Naive thymus-derived CD4-positive, alpha-beta T cell (primary cell): ENCODE measurements around the gene CYP11A1. TPM values are rescaled to one million over a fixed set of nuclear protein-coding genes. Genes with fewer than 3 reads are reported as not detected.

ENCODE experiments used
- ATAC-seq: fragments of 150-1000 bp; cut with Tn5 transposase; 2 replicates; pipeline ENCODE4 v1.10.0; 2021; ENCODE audit warnings: mild to moderate bottlenecking, moderate library complexity
- CTCF ChIA-PET: fragments of 350-600 bp; sonication (Branson Sonifier 250); formaldehyde crosslinking; loops from one replicate; lab custom pipeline; 2021; ENCODE audit warnings: antibody characterized with exemption; lab: Charles Lee
- POLR2A ChIA-PET: fragments of 350-600 bp; sonication (Branson Sonifier 250); formaldehyde crosslinking; loops from one replicate; lab custom pipeline; 2021; ENCODE audit warnings: antibody characterized with exemption, inconsistent platforms; lab: Charles Lee
- DNase-seq, 9 donors: peaks; one replicate each; pipeline versions ENCODE4 v3.0.0 to v3.0.0-alpha.2; 2020 to 2022; ENCODE audit warnings: mixed read lengths in 1 of 9
- H3K27ac ChIP-seq: one replicate; pipeline ENCODE4 v1.7.0; 2013; ENCODE audit warnings: mild to moderate bottlenecking, low read depth, low read length, moderate library complexity
- H3K27me3 ChIP-seq, 2 donors: one replicate each; pipeline ENCODE4 v1.7.0; 2013; ENCODE audit warnings: low read length in 2 of 2, mild to moderate bottlenecking in 2 of 2, moderate library complexity in 2 of 2; ENCODE audit not compliant: control insufficient read depth in 2 of 2, insufficient read depth in 2 of 2
- H3K36me3 ChIP-seq, 3 experiments: 1 replicate in 2 of 3; 2 replicates in 1 of 3; pipeline ENCODE4 v1.7.0; 2013; ENCODE audit warnings: low read length in 3 of 3, mild to moderate bottlenecking in 3 of 3, moderate library complexity in 1 of 3; ENCODE audit not compliant: insufficient read depth in 3 of 3, control insufficient read depth in 2 of 3
- H3K4me1 ChIP-seq, 2 donors: one replicate each; pipeline ENCODE4 v1.7.0; 2013; ENCODE audit warnings: low read length in 2 of 2, mild to moderate bottlenecking in 2 of 2, moderate library complexity in 1 of 2; ENCODE audit not compliant: control insufficient read depth in 2 of 2, insufficient read depth in 2 of 2
- H3K4me3 ChIP-seq: 2 replicates; pipeline ENCODE4 v1.7.0; 2013; ENCODE audit warnings: mild to moderate bottlenecking, low read length
- H3K9me3 ChIP-seq, 3 experiments: 1 replicate in 2 of 3; 2 replicates in 1 of 3; pipeline ENCODE4 v1.7.0; 2013; ENCODE audit warnings: low read length in 3 of 3; ENCODE audit not compliant: control insufficient read depth in 2 of 3
- H3K27ac Mint-ChIP-seq, 9 donors: one replicate each; pipeline ENCODE4 v1.8.0; 2020 to 2022; ENCODE audit warnings: mixed read lengths in 9 of 9, mild to moderate bottlenecking in 8 of 9, moderate library complexity in 5 of 9, inconsistent platforms in 2 of 9
- H3K27me3 Mint-ChIP-seq, 5 donors: one replicate each; pipeline ENCODE4 v1.8.0; 2021 to 2022; ENCODE audit warnings: mixed read lengths in 5 of 5, mild to moderate bottlenecking in 1 of 5
- H3K36me3 Mint-ChIP-seq, 5 donors: one replicate each; pipeline ENCODE4 v1.8.0; 2020 to 2022; ENCODE audit warnings: mixed read lengths in 5 of 5, mild to moderate bottlenecking in 3 of 5, inconsistent platforms in 1 of 5
- H3K4me1 Mint-ChIP-seq, 7 donors: one replicate each; pipeline ENCODE4 v1.8.0; 2020 to 2022; ENCODE audit warnings: mixed read lengths in 7 of 7, mild to moderate bottlenecking in 3 of 7, inconsistent platforms in 1 of 7
- H3K4me3 Mint-ChIP-seq, 10 donors: one replicate each; pipeline ENCODE4 v1.8.0; 2020 to 2022; ENCODE audit warnings: mild to moderate bottlenecking in 10 of 10, mixed read lengths in 10 of 10, moderate library complexity in 6 of 10, inconsistent platforms in 2 of 10
- H3K9me3 Mint-ChIP-seq, 11 donors: one replicate each; pipeline ENCODE4 v1.8.0; 2020 to 2022; ENCODE audit warnings: mixed read lengths in 11 of 11, mild to moderate bottlenecking in 4 of 11, inconsistent platforms in 1 of 11, moderate library complexity in 1 of 11
- intact Hi-C, 2 donors: fragments of 100-400 bp; cut with micrococcal nuclease; formaldehyde crosslinking; loops; one replicate each; pipeline ENCODE4 v1.15.1; 2023
- polyA plus RNA-seq, 2 donors: library from polyadenylated mRNA; unstranded; fragments of 300-500 nt; fragmentation: Illumina TruSeq; gene quantifications; one replicate each; pipeline ENCODE4 v1.2.3, GENCODE V29; 2021
- total RNA-seq, 6 experiments: library from RNA in 5 of 6; stranded (reverse) in 5 of 6; gene quantifications; 1 replicate in 5 of 6; 2 replicates in 1 of 6; pipeline ENCODE4 v1.2.3 and lab custom pipeline; 2021 to 2026

Gene CYP11A1
- total and polyA plus RNA-seq, 7 experiments from 2014 or later = 0.58 to 1.0 TPM; not detected in 5

- Mint-ChIP-seq H3K27me3 (no peaks in the 10 kb centered on the region), H3K9me3 (peaks cover 0 to under 1% (median 0%) of the 10 kb centered on the region in 11 donors), H3K36me3 (no peaks in the 10 kb centered on the region), H3K4me1 (no peaks in the 10 kb centered on the region), H3K4me3 (no peak overlapping the region), H3K27ac (no peak overlapping the region)
- intact Hi-C loops = no loop called here
- H3K9me3 ChIP-seq = no peaks in the 10 kb centered on the region
- POLR2A ChIA-PET = no interaction called here
- ATAC-seq (no peak), DNase-seq (no peak)
- H3K4me1 ChIP-seq = no peaks in the 10 kb centered on the region
- H3K27me3 ChIP-seq = no peaks in the 10 kb centered on the region
- H3K36me3 ChIP-seq = no peaks in the 10 kb centered on the region
- no peak overlapping the region for H3K4me3 ChIP-seq
- CTCF ChIA-PET = interaction anchor here (0.9 kb wide), 1 partner anchor 9 kb away, joined by 3 read pairs; no protein-coding TSS in a partner anchor
- H3K27ac ChIP-seq = no peak overlapping the region
Measured at GRCh38 chr15:74339371-74339770, 28.1 kb downstream of the CYP11A1 start.

GRCh38 chr15:74338676-74339075 is 28.8 kb downstream of the CYP11A1 start:
- POLR2A ChIA-PET = no interaction called here
- Histone ChIP-seq H3K4me3 (no peak overlapping the region), H3K4me1 (no peaks in the 10 kb centered on the region), H3K27me3 (no peaks in the 10 kb centered on the region), H3K27ac (no peak overlapping the region), H3K9me3 (no peaks in the 10 kb centered on the region), H3K36me3 (no peaks in the 10 kb centered on the region)
- intact Hi-C loops = no loop called here
- Mint-ChIP-seq H3K4me3 (no peak overlapping the region), H3K27me3 (no peaks in the 10 kb centered on the region), H3K4me1 (no peaks in the 10 kb centered on the region), H3K9me3 (peaks cover 0 to 7% (median 0%) of the 10 kb centered on the region in 11 donors), H3K36me3 (no peaks in the 10 kb centered on the region), H3K27ac (no peak overlapping the region)
- DNase-seq (no peak), ATAC-seq (no peak)
- CTCF ChIA-PET = no interaction called here

GRCh38 chr15:74337607-74338211 is 29.7 kb downstream of the CYP11A1 start:
- intact Hi-C loops = no loop called here
- no peaks in the 10 kb centered on the region for H3K4me1 ChIP-seq
- DNase-seq (no peak), ATAC-seq (no peak)
- Mint-ChIP-seq H3K9me3 (peaks cover 0 to 8% (median 0%) of the 10 kb centered on the region in 11 donors), H3K27me3 (no peaks in the 10 kb centered on the region), H3K36me3 (no peaks in the 10 kb centered on the region), H3K4me3 (no peak overlapping the region), H3K27ac (no peak overlapping the region), H3K4me1 (no peaks in the 10 kb centered on the region)
- H3K27me3 ChIP-seq = no peaks in the 10 kb centered on the region
- CTCF ChIA-PET = no interaction called here
- no peak overlapping the region for H3K4me3 ChIP-seq
- no peak overlapping the region for H3K27ac ChIP-seq
- H3K36me3 ChIP-seq = no peaks in the 10 kb centered on the region
- POLR2A ChIA-PET = no interaction called here
- no peaks in the 10 kb centered on the region for H3K9me3 ChIP-seq

GRCh38 chr15:74337146-74337545 is 30.3 kb downstream of the CYP11A1 start:
- H3K36me3 ChIP-seq = no peaks in the 10 kb centered on the region
- H3K4me3 ChIP-seq = no peak overlapping the region
- DNase-seq (no peak), ATAC-seq (no peak)
- ChIA-PET CTCF (no interaction called here), POLR2A (no interaction called here)
- H3K4me1 Mint-ChIP-seq = peaks cover 0 to 2% (median 0%) of the 10 kb centered on the region in 7 donors
- H3K9me3 Mint-ChIP-seq = peaks cover 0 to 8% (median 0%) of the 10 kb centered on the region in 11 donors
- H3K9me3 ChIP-seq = no peaks in the 10 kb centered on the region
- no peaks in the 10 kb centered on the region for H3K4me1 ChIP-seq
- H3K27me3 ChIP-seq = no peaks in the 10 kb centered on the region
- no peak overlapping the region for H3K27ac Mint-ChIP-seq
- intact Hi-C loops = no loop called here
- H3K27ac ChIP-seq = no peak overlapping the region
- no peaks in the 10 kb centered on the region for H3K36me3 Mint-ChIP-seq
- H3K27me3 Mint-ChIP-seq = peaks cover 0 to 3% (median 0%) of the 10 kb centered on the region in 5 donors
- H3K4me3 Mint-ChIP-seq = no peak overlapping the region

GRCh38 chr15:74336061-74337005 is 31.1 kb downstream of the CYP11A1 start:
- intact Hi-C loops = no loop called here
- H3K4me3 ChIP-seq = no peak overlapping the region
- H3K27me3 ChIP-seq = no peaks in the 10 kb centered on the region
- DNase-seq (no peak), ATAC-seq (no peak)
- H3K27ac Mint-ChIP-seq = no peak overlapping the region
- H3K4me3 Mint-ChIP-seq = no peak overlapping the region
- H3K9me3 Mint-ChIP-seq = peaks cover 0 to 8% (median 0%) of the 10 kb centered on the region in 11 donors
- peaks cover 0 to 2% (median 0%) of the 10 kb centered on the region in 7 donors for H3K4me1 Mint-ChIP-seq
- H3K9me3 ChIP-seq = no peaks in the 10 kb centered on the region
- no peaks in the 10 kb centered on the region for H3K4me1 ChIP-seq
- ChIA-PET POLR2A (no interaction called here), CTCF (no interaction called here)
- H3K36me3 ChIP-seq = no peaks in the 10 kb centered on the region
- H3K27ac ChIP-seq = no peak overlapping the region
- H3K27me3 Mint-ChIP-seq = peaks cover 0 to 3% (median 0%) of the 10 kb centered on the region in 5 donors
- no peaks in the 10 kb centered on the region for H3K36me3 Mint-ChIP-seq

GRCh38 chr15:74335396-74335795 is 32.0 kb downstream of the CYP11A1 start:
- H3K27ac Mint-ChIP-seq = no peak overlapping the region
- no peak overlapping the region for H3K4me3 Mint-ChIP-seq
- intact Hi-C loops = no loop called here
- ChIA-PET CTCF (no interaction called here), POLR2A (no interaction called here)
- peaks cover 0 to 8% (median 0%) of the 10 kb centered on the region in 11 donors for H3K9me3 Mint-ChIP-seq
- H3K4me1 Mint-ChIP-seq = peaks cover 0 to 2% (median 0%) of the 10 kb centered on the region in 7 donors
- ATAC-seq (no peak), DNase-seq (no peak)
- Histone ChIP-seq H3K27ac (no peak overlapping the region), H3K9me3 (no peaks in the 10 kb centered on the region), H3K4me1 (no peaks in the 10 kb centered on the region), H3K36me3 (no peaks in the 10 kb centered on the region), H3K4me3 (no peak overlapping the region), H3K27me3 (no peaks in the 10 kb centered on the region)
- H3K36me3 Mint-ChIP-seq = no peaks in the 10 kb centered on the region
- peaks cover 0 to 3% (median 0%) of the 10 kb centered on the region in 5 donors for H3K27me3 Mint-ChIP-seq
